GM23248 (cell line): ENCODE measurements around the gene SPRED1. TPM values are rescaled to one million over a fixed set of nuclear protein-coding genes. Genes with fewer than 3 reads are reported as not detected.

ENCODE experiments used
- DNase-seq: peaks from one replicate; pipeline ENCODE4 v3.0.0-alpha.2; 2015
- H2AFZ ChIP-seq: fragments of 200-600 bp; sonication (generic); 2 replicates; pipeline ENCODE4 v1.6.1; 2016; ENCODE audit warnings: antibody characterized with exemption
- H3F3A ChIP-seq: fragments of 200-600 bp; sonication (generic); 2 replicates; pipeline ENCODE4 v1.6.1; 2016; ENCODE audit warnings: mild to moderate bottlenecking, antibody characterized with exemption, mixed run types; ENCODE audit not compliant: insufficient read depth
- H3K27ac ChIP-seq: fragments of 200-600 bp; sonication (generic); 2 replicates; pipeline ENCODE4 v1.5.1; 2016; ENCODE audit warnings: mild to moderate bottlenecking
- H3K27me3 ChIP-seq: fragments of 200-600 bp; sonication (generic); replicated peaks from 2 replicates; pipeline ENCODE4 v1.6.1; 2016; ENCODE audit warnings: mild to moderate bottlenecking; ENCODE audit not compliant: insufficient read depth
- H3K36me3 ChIP-seq: fragments of 200-600 bp; sonication (generic); 2 replicates; pipeline ENCODE4 v1.6.1; 2016; ENCODE audit warnings: low read depth, mild to moderate bottlenecking
- H3K4me1 ChIP-seq: fragments of 200-600 bp; sonication (generic); 2 replicates; pipeline ENCODE4 v1.6.1; 2016; ENCODE audit warnings: mild to moderate bottlenecking; ENCODE audit not compliant: insufficient read depth
- H3K4me2 ChIP-seq: fragments of 200-600 bp; sonication (generic); one replicate; pipeline ENCODE4 v1.6.1; 2016; ENCODE audit warnings: mild to moderate bottlenecking; ENCODE audit not compliant: unreplicated experiment
- H3K4me3 ChIP-seq: fragments of 200-600 bp; sonication (generic); 2 replicates; pipeline ENCODE4 v1.5.1; 2016; ENCODE audit warnings: mild to moderate bottlenecking
- H3K79me2 ChIP-seq: fragments of 200-600 bp; sonication (generic); 2 replicates; pipeline ENCODE4 v1.6.1; 2016; ENCODE audit warnings: mild to moderate bottlenecking; ENCODE audit not compliant: insufficient read depth
- H3K9ac ChIP-seq: fragments of 200-600 bp; sonication (generic); 2 replicates; pipeline ENCODE4 v1.6.1; 2016; ENCODE audit warnings: mild to moderate bottlenecking
- H3K9me2 ChIP-seq: fragments of 200-600 bp; sonication (generic); 2 replicates; pipeline ENCODE4 v1.6.1; 2016; ENCODE audit warnings: mixed run types, mild to moderate bottlenecking, moderate library complexity; ENCODE audit not compliant: insufficient read depth
- H3K9me3 ChIP-seq: fragments of 200-600 bp; sonication (generic); one replicate; pipeline ENCODE4 v1.6.1; 2017; ENCODE audit warnings: low read depth
- H4K20me1 ChIP-seq: fragments of 200-600 bp; sonication (generic); 2 replicates; pipeline ENCODE4 v1.6.0; 2016; ENCODE audit not compliant: insufficient read depth
- EZH2 ChIP-seq: fragments of 200-600 bp; sonication (generic); IDR thresholded peaks from 2 replicates; pipeline ENCODE4 v1.6.1; 2018; ENCODE audit warnings: antibody characterized with exemption, mild to moderate bottlenecking; ENCODE audit not compliant: insufficient read depth, poor library complexity, severe bottlenecking
- EZH2phosphoT487 ChIP-seq: fragments of 200-600 bp; sonication (generic); IDR thresholded peaks from 2 replicates; pipeline ENCODE4 v1.6.1; 2018; ENCODE audit warnings: antibody characterized with exemption, moderate library complexity, mild to moderate bottlenecking, low read depth; ENCODE audit not compliant: insufficient read depth
- WGBS, 2 experiments: methylation state at CpG; one replicate each; pipeline ENCODE4 v1.1.6; 2015 to 2017; ENCODE audit warnings: low lambda C conversion rate in 2 of 2, low coverage in 1 of 2; ENCODE audit errors: missing lambda C conversion rate in 2 of 2; 5-methylcytosine and 5-hydroxymethylcytosine counted together
- in situ Hi-C: fragments of 300-500 bp; cut with MboI; formaldehyde crosslinking; loops from 2 replicates; pipeline ENCODE4 v1.15.0; 2020
- polyA plus RNA-seq: library from polyadenylated mRNA; unstranded; fragments of >200 nt; fragmentation: Nextera tagmentation; extraction: Ambion mirVana; gene quantifications from 2 replicates; pipeline ENCODE4 v1.2.1, GENCODE V29; 2016
- total RNA-seq: library from RNA; depleted of rRNA; stranded (reverse); fragments of >200 nt; shearing (Covaris generic); gene quantifications from 2 replicates; pipeline ENCODE4 v1.2.3, GENCODE V29; 2014

SPRED1 gene
- total and polyA plus RNA-seq, 2 experiments from 2014 or later = 11.6 to 34.0 TPM

DNA sequence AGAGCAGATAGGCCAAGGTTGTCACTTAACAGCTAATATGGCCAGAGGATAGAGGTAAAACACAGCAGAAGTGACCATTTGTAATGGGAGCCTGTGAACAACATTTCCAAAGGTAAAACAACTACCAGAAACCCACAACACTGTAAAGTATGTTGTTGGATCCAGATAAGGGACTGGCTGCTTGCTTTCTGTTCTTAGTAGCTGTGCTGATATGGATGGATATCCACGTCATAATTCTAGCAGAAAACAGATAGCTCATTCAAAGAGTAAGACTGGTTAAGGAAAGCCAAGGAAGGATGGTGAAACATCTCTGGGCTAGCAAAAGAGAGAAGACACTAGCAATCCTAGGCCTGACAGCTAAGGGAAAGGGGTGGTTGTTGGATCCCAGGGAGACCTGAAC lies 36.9 kb upstream of the SPRED1 start:
- Histone ChIP-seq H3K27ac (no peak overlapping the region), H3K4me1 (peaks cover 20% of the 10 kb centered on the region), H2AFZ (no peak overlapping the region), H3K9me3 (no peaks in the 10 kb centered on the region), H3F3A (no peaks in the 10 kb centered on the region), H3K4me2 (no peak overlapping the region), H3K9ac (no peak overlapping the region), H3K36me3 (no peaks in the 10 kb centered on the region), H3K9me2 (no peaks in the 10 kb centered on the region), H3K79me2 (no peaks in the 10 kb centered on the region), H3K4me3 (no peak overlapping the region), H4K20me1 (no peaks in the 10 kb centered on the region), H3K27me3 (no peaks in the 10 kb centered on the region)
- no peak for DNase-seq
- in situ Hi-C loops = no loop called here
- no peak for TF ChIP-seq EZH2
- TF ChIP-seq EZH2phosphoT487 = no peak
- WGBS, 2 experiments = 91 to 92% methylated on average over 1 of the region's 1 CpG

DNA sequence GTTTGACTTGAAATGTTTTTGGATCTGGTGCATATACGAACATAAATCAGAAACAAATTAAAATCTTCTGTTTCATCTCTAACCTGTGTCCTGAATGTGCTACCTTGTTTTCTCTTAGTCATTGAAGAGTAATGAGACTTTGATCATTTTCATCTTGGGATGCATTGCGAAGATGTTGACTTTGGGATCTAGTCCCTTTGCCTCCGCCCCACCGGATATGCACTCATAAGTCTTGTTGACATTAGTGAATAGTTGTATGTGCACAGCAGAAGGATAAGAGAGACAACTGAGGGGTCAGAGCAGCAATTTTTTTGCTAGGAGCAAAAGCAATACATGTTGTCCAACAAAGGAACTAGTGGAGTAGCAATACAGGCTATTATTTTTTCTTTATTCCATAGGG lies 35.9 kb upstream of the SPRED1 start:
- DNase-seq = peak; percentile 3
- TF ChIP-seq EZH2 (no peak), EZH2phosphoT487 (no peak)
- H4K20me1 ChIP-seq = no peaks in the 10 kb centered on the region
- no peak overlapping the region for H3K27ac ChIP-seq
- peak overlapping the region; percentile 47 for H3K4me2 ChIP-seq
- H3K9me2 ChIP-seq = no peaks in the 10 kb centered on the region
- no peaks in the 10 kb centered on the region for H3K36me3 ChIP-seq
- in situ Hi-C loops = no loop called here
- H3K4me1 ChIP-seq = peaks cover 20% of the 10 kb centered on the region
- no peaks in the 10 kb centered on the region for H3K9me3 ChIP-seq
- no peaks in the 10 kb centered on the region for H3K79me2 ChIP-seq
- H3F3A ChIP-seq = no peaks in the 10 kb centered on the region
- WGBS, 2 experiments = 82% methylated on average over 4 of the region's 4 CpGs
- H3K9ac ChIP-seq = no peak overlapping the region
- H3K27me3 ChIP-seq = no peaks in the 10 kb centered on the region
- no peak overlapping the region for H2AFZ ChIP-seq
- H3K4me3 ChIP-seq = no peak overlapping the region

DNA sequence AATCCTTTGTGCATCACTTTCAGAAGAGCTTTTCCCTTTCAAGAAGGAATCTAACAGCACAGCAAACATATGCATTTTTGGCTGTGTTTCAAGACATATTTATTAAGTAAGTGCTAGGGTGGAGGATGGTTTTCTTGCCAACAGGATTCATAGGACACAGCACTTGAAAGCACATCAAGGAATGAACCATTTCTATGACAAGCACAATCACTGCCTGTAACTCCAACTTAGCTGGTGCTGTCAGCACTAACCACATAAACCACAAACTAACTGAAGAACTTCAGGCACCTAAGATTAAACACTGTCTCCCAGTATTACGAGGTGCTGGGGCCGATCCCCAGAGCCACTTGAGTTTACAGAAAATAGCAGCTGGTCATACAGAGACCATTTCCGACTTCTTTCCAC lies 35.4 kb upstream of the SPRED1 start:
- Histone ChIP-seq H3K27ac (no peak overlapping the region), H4K20me1 (no peaks in the 10 kb centered on the region), H3K79me2 (no peaks in the 10 kb centered on the region), H3K27me3 (no peaks in the 10 kb centered on the region), H3K4me2 (peak overlapping the region; percentile 47), H3K4me3 (no peak overlapping the region), H3F3A (no peaks in the 10 kb centered on the region), H3K9ac (no peak overlapping the region), H2AFZ (no peak overlapping the region), H3K36me3 (no peaks in the 10 kb centered on the region), H3K4me1 (peaks cover 20% of the 10 kb centered on the region), H3K9me3 (no peaks in the 10 kb centered on the region), H3K9me2 (no peaks in the 10 kb centered on the region)
- 56 to 69% methylated on average over 3 of the region's 3 CpGs for WGBS, 2 experiments
- DNase-seq = peak; percentile 49
- in situ Hi-C loops = no loop called here
- TF ChIP-seq EZH2 = no peak
- TF ChIP-seq EZH2phosphoT487 = no peak

DNA sequence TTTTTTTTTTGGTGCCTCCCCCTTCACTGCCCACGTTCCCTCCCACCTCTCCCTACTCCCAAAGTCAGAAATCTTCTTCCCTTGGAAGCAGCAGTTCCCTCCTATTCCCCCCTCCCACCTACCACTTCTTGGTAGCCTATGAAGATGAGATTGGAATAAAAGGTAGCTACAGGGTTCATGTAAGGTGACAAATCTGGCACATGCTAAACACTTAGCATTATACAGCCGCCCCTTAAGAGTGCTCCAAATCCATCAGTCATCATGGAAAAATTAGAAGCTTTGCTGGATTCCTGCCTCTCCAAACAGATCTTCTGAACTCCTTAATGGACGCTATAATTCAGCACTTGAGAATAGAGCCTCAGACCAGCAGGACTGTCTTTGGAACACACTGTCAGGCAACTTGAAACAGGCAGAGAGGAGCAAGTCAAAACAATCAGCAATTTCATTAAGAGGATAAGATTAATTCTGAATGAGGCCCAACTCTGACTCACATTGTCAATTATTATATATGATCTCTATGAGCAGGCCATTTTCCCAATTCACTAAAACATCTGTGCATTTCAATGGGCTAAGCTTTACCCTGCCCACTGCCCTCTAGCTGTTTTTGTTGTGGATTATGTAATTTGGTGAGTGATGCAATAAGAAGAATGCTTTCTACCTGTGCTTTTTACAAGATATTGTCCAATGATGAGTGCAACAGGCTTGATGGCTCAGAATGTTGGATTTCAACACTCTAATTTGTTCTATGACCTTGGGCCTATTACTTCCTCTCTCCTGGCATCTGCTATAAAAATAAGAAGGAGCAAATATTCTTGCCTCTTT lies 34.6 kb upstream of the SPRED1 start:
- in situ Hi-C loops = no loop called here
- no peak for TF ChIP-seq EZH2phosphoT487
- no peak for TF ChIP-seq EZH2
- Histone ChIP-seq H3K36me3 (no peaks in the 10 kb centered on the region), H3K9ac (no peak overlapping the region), H3K79me2 (no peaks in the 10 kb centered on the region), H3K4me2 (peak overlapping the region; percentile 47), H3K4me1 (peaks cover 20% of the 10 kb centered on the region), H3K9me2 (no peaks in the 10 kb centered on the region), H2AFZ (no peak overlapping the region), H4K20me1 (no peaks in the 10 kb centered on the region), H3K9me3 (no peaks in the 10 kb centered on the region), H3F3A (no peaks in the 10 kb centered on the region), H3K4me3 (no peak overlapping the region), H3K27ac (no peak overlapping the region), H3K27me3 (no peaks in the 10 kb centered on the region)
- WGBS, 2 experiments = 49 to 68% methylated on average over 3 of the region's 3 CpGs
- DNase-seq = peak; percentile 19
